ENCODE measurements around the gene PTPN1. TPM values are rescaled to one million over a fixed set of nuclear protein-coding genes. Genes with fewer than 3 reads are reported as not detected.

The PTPN1 gene
- total RNA-seq, 1 experiment from 2014 or later: 30.8 TPM

- Histone ChIP-seq H2AK5ac (ENCODE audit: insufficient read length, low read length) (no peak overlapping the region), H2AFZ (ENCODE audit: low read length) (no peak overlapping the region), H2BK15ac (ENCODE audit: low read depth, low read length) (no peak overlapping the region), H2BK12ac (ENCODE audit: insufficient read length, low read depth, low read length) (no peak overlapping the region), H3K9me3 (ENCODE audit: control insufficient read depth, low read depth, low read length) (no peaks in the 10 kb centered on the region), H3K4me1 (ENCODE audit: insufficient read depth, low read length) (no peaks in the 10 kb centered on the region), H3T11ph (ENCODE audit: low read length) (no peak overlapping the region), H2BK120ac (ENCODE audit: low read depth, low read length, poor library complexity, severe bottlenecking) (no peak overlapping the region), H4K5ac (ENCODE audit: insufficient read length, low read depth, low read length) (no peak overlapping the region), H4K91ac (ENCODE audit: insufficient read length, low read depth, low read length) (no peak overlapping the region), H3K4ac (ENCODE audit: low read depth, low read length) (no peak overlapping the region), H3K27me3 (ENCODE audit: insufficient read depth, low read length) (no peaks in the 10 kb centered on the region), H3K56ac (ENCODE audit: insufficient read length, low read depth, low read length) (no peak overlapping the region), H3K23ac (ENCODE audit: insufficient read length, low read depth, low read length) (no peak overlapping the region), H2BK5ac (ENCODE audit: insufficient read length, low read length) (no peak overlapping the region), H3K18ac (ENCODE audit: insufficient read length, low read depth, low read length) (no peak overlapping the region), H3K79me1 (ENCODE audit: insufficient read depth, low read depth, low read length, poor library complexity, severe bottlenecking) (no peaks in the 10 kb centered on the region), H3K14ac (ENCODE audit: insufficient read depth, low read length) (no peak overlapping the region), H3K27ac (ENCODE audit: insufficient read length, low read depth, low read length) (no peak overlapping the region), H4K8ac (replicated peaks; ENCODE audit: insufficient read length, low read depth, low read length) (no peak overlapping the region), H4K20me1 (ENCODE audit: control insufficient read depth, insufficient read depth, insufficient read length) (no peaks in the 10 kb centered on the region), H2BK20ac (ENCODE audit: low read depth, low read length, poor library complexity, severe bottlenecking) (no peak overlapping the region), H3K79me2 (ENCODE audit: insufficient read depth, low read length) (peaks cover 2% of the 10 kb centered on the region; the same call in 1 of the 2 replicates), H3K4me2 (ENCODE audit: insufficient read depth, insufficient read length, low read length) (no peak overlapping the region), H3K23me2 (ENCODE audit: insufficient read length, low read depth, low read length, poor library complexity, severe bottlenecking) (no peaks in the 10 kb centered on the region), H3K9ac (ENCODE audit: extremely low read depth, insufficient read length, low read length) (no peak overlapping the region)
- DNase-seq: no peak
- Mint-ChIP-seq H3K27ac (peak overlapping the region in 2 of 3 experiments; percentile 56 to 63; a peak in 4 of 7 replicates), H3K4me3 (no peak overlapping the region), H3K4me1 (peaks cover 14 to 24% of the 10 kb centered on the region in 2 experiments), H3K36me3 (ENCODE audit: insufficient read depth in 1 of 3, low read depth in 3 of 3) (no peaks in the 10 kb centered on the region), H3K27me3 (ENCODE audit: low read depth) (no peaks in the 10 kb centered on the region), H3K9me3 (no peaks in the 10 kb centered on the region)
- WGBS (ENCODE audit: extremely low coverage, insufficient read length, low lambda C conversion rate): no CpG with 5 or more reads among the region's 8 CpGs
- no peak for TF ChIP-seq CTCF (conservative IDR thresholded peaks at IDR 0.05)
Measured at GRCh38 chr20:50535162-50535561, 25.0 kb downstream of the PTPN1 start.
